MG63 (cell line): Measurements from ENCODE around the gene PTOV1. TPM values are rescaled to one million over a fixed set of nuclear protein-coding genes. Genes with fewer than 3 reads are reported as not detected.

Experiments
- DNase-seq: peaks from one replicate; pipeline ENCODE4 v3.0.0-alpha.2; 2020
- H3K27me3 ChIP-seq: fragments of 250-450 bp; sonication (Bioruptor Pico); 2 replicates; pipeline ENCODE4 v1.5.1; 2020; ENCODE audit warnings: mild to moderate bottlenecking, moderate library complexity
- H3K36me3 ChIP-seq: fragments of 250-450 bp; sonication (Bioruptor Pico); 2 replicates; pipeline ENCODE4 v1.5.1; 2020; ENCODE audit warnings: mild to moderate bottlenecking, moderate library complexity
- H3K4me3 ChIP-seq: fragments of 250-450 bp; sonication (Bioruptor Pico); 2 replicates; pipeline ENCODE4 v1.5.1; 2020; ENCODE audit warnings: mild to moderate bottlenecking, moderate library complexity
- H3K9me3 ChIP-seq: fragments of 250-450 bp; sonication (Bioruptor Pico); 2 replicates; pipeline ENCODE4 v1.5.1; 2020; ENCODE audit warnings: mild to moderate bottlenecking, moderate library complexity
- total RNA-seq: library from RNA; depleted of rRNA; stranded (reverse); fragments of >200 nt; shearing (Covaris generic); gene quantifications from 2 replicates; pipeline ENCODE4 v1.2.3, GENCODE V29; 2014; ENCODE audit warnings: low replicate concordance

Gene PTOV1
- total RNA-seq, 1 experiment from 2014 or later: 96.1 TPM

- H3K27me3 ChIP-seq: no peaks in the 10 kb centered on the region
- peaks cover 94% of the 10 kb centered on the region for H3K36me3 ChIP-seq
- no peak for DNase-seq
- no peaks in the 10 kb centered on the region for H3K9me3 ChIP-seq
- no peak overlapping the region for H3K4me3 ChIP-seq
These were observed 15.4 kb upstream of the PTOV1 start for GRCh38 chr19:49835562-49835961.

DNA sequence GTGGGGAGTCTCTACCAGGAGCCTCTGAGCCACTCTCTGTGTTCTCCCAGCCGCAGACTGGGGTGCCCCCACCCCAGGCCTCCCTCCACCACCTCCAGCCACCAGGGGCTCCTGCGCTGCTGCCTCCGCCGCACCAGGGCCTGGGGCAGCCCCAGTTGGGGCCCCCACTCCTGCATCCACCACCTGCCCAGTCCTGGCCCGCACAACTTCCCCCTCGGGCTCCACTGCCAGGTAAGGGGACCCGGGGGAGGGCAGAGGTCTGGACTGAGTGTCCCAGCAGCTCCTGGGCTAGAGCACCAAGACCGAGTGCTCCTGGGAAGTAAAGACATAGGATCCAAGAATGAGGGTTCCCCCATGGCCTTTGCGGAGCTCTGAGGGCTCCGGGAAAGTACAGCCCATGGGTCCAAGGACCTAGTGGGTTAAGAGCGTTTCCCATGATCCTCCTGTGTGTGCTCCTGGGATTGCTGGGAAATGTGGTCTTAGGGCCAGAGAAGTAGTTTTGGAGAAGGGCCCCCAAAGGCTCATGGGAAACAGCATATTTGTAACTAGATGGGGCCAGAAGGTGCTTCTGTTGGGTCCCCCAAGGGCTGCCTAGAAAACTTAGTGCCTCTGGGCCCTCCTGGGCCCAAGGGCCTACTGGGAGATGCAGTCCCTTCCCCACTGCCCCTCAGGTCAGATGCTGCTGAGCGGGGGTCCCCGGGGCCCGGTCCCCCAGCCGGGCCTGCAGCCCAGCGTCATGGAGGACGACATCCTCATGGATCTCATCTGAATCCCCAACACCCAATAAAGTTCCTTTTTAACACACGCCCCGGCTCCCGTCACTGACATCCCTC is 14.6 kb upstream of the PTOV1 start:
- no peak for DNase-seq
- Histone ChIP-seq H3K27me3 (no peaks in the 10 kb centered on the region), H3K36me3 (peaks cover 91% of the 10 kb centered on the region), H3K4me3 (no peak overlapping the region), H3K9me3 (no peaks in the 10 kb centered on the region)

- Histone ChIP-seq H3K36me3 (peaks cover 85% of the 10 kb centered on the region), H3K9me3 (no peaks in the 10 kb centered on the region), H3K27me3 (no peaks in the 10 kb centered on the region), H3K4me3 (no peak overlapping the region)
- no peak for DNase-seq
These were observed 14.0 kb upstream of the PTOV1 start for GRCh38 chr19:49837009-49837310.

DNA sequence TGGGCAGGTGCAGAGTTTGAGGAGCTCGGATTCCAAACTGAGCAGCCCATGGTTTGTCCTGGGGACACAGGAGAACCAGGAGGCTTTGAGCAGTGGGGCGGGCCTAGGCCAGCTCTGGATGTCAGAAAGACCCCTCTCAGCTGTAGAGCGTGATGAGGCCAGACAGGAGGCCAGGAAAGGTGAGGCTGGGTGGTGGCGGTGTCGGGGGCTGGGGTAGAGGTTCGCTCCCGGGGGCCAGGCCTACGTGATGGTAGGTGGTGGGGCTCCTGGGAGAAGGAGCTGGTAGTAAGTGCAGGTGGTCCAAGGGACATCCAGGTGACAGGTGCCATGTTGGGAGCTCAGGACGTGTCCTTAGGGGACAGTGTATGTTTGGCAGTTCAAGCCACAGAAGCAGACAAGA is 13.5 kb upstream of the PTOV1 start:
- Histone ChIP-seq H3K27me3 (no peaks in the 10 kb centered on the region), H3K36me3 (peaks cover 81% of the 10 kb centered on the region), H3K4me3 (no peak overlapping the region), H3K9me3 (no peaks in the 10 kb centered on the region)
- DNase-seq: no peak

- H3K4me3 ChIP-seq: no peak overlapping the region
- no peaks in the 10 kb centered on the region for H3K9me3 ChIP-seq
- no peak for DNase-seq
- no peaks in the 10 kb centered on the region for H3K27me3 ChIP-seq
- peaks cover 65% of the 10 kb centered on the region for H3K36me3 ChIP-seq
These were observed 11.9 kb upstream of the PTOV1 start for GRCh38 chr19:49838885-49839588.

GRCh38 chr19:49839713-49840112 is 11.2 kb upstream of the PTOV1 start:
- no peak for DNase-seq
- H3K4me3 ChIP-seq: no peak overlapping the region
- H3K36me3 ChIP-seq: peaks cover 59% of the 10 kb centered on the region
- H3K9me3 ChIP-seq: no peaks in the 10 kb centered on the region
- H3K27me3 ChIP-seq: no peaks in the 10 kb centered on the region

DNA sequence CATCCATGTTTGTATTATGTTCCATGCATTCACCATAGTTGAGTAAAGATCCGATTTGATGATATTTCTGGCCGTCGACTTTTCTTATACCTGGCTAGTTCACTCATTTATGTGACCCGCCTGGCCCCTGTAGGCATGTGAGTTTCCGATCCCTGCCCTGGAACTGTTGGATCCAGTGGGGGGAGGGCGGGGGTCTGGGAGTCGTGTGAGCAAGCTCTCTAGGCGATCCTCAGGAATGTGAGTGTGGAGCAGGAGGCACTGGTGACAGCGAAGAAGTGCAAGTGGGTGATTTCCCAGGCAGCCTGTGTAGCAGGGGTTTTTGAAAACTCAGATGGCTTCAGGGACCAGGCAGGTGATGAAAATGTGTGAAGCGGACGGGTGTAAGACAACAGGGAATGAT is 10.6 kb upstream of the PTOV1 start:
- Histone ChIP-seq H3K27me3 (no peaks in the 10 kb centered on the region), H3K4me3 (no peak overlapping the region), H3K9me3 (no peaks in the 10 kb centered on the region), H3K36me3 (peaks cover 53% of the 10 kb centered on the region)
- no peak for DNase-seq

DNA sequence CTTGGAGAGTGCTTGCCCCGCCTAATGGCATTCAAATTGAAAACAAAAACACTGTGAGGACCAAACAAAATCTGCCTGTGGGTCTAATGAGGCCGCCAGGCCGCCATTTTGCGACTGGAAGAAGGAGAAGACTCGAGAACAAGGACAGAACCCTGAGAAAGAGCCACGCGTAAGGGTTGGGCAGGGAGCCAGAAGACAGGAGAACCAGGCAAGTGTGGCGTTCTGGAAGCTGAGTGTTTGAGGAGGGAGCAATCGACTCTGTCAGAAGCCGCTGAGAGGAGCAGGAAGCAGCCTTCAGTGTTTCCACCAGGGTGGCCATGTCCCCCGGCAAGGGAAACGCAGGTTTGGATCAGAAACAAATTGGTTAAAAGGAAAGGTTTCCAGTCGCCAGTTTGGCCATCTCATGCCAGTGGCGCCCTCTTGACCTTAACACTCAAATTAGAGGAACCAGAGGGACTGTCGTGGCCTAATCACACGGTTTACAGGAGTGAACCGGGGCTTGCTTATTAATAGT is 10.2 kb upstream of the PTOV1 start:
- H3K9me3 ChIP-seq: no peaks in the 10 kb centered on the region
- no peaks in the 10 kb centered on the region for H3K27me3 ChIP-seq
- H3K36me3 ChIP-seq: peaks cover 48% of the 10 kb centered on the region
- DNase-seq: no peak
- no peak overlapping the region for H3K4me3 ChIP-seq

- Histone ChIP-seq H3K9me3 (no peaks in the 10 kb centered on the region), H3K27me3 (no peaks in the 10 kb centered on the region), H3K4me3 (no peak overlapping the region), H3K36me3 (peaks cover 29% of the 10 kb centered on the region)
- DNase-seq: no peak
These were observed 7.7 kb upstream of the PTOV1 start for GRCh38 chr19:49843265-49843664.

DNA sequence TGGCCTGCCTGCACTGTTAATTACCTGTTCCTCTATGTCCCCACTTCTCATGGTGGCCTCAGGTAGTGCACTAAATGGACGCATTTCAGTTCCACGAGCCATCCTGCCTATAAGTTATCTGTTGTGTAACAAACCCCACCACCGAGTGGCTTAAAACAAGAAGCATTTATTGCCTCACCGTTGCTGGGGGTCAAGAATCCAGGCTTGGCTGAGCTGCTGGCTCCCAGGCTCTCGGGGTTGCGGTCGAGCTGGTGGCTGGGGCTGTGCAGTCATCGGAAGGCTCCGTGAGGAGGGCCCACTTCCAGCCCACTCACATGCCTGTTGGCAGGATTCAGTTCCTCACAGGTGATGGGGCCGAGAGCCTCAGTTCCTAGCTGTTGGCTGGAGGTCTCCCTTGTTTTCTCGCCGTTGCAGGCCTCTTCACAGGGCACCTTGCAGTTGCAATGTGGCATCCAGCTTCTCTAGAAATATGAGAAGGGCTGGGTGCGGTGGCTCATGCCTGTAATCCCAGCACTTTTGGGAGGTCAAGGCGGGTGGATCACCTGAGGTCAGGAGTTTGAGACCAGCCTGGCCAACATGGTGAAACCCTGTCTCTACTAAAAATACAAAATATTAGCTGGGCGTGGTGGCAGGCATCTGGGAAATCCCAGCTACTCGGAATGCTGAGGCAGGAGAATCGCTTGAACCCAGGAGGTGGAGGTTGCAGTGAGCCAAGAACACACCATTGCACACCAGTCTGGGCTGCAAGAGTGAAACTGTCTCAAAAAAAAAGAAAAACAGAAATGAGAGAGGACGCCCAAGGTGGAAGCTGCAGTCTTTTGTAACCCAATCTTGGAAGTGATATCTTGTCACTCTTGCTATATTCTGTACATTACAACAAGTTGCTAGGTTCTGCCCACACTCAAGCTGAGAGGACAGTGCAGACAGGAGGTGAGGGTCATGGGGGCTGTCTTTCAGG is 6.5 kb upstream of the PTOV1 start:
- no peak for DNase-seq
- H3K9me3 ChIP-seq: no peaks in the 10 kb centered on the region
- H3K36me3 ChIP-seq: peaks cover 17% of the 10 kb centered on the region
- no peaks in the 10 kb centered on the region for H3K27me3 ChIP-seq
- no peak overlapping the region for H3K4me3 ChIP-seq

GRCh38 chr19:49845414-49845813 is 5.5 kb upstream of the PTOV1 start:
- Histone ChIP-seq H3K27me3 (no peaks in the 10 kb centered on the region), H3K36me3 (peaks cover 15% of the 10 kb centered on the region), H3K9me3 (no peaks in the 10 kb centered on the region), H3K4me3 (no peak overlapping the region)
- DNase-seq: no peak

DNA sequence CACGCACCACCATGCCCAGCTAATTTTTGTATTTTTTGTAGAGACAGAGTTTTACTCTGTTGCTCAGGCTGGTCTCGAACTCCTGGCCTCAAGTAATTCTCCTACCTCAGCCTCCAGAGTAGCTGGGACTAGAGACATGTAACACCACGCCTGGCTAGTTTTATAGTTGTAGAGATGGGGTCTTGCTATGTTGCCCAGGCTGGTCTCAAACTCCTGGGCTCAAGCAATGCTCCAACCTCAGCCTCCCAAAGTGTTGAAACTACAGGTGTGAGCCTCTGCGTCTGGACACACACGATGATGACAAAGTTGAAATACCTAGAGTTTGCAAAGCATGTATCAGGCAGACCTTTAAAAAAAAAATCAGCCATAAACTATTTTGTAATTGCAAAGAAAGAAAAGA is 4.6 kb upstream of the PTOV1 start:
- DNase-seq: no peak
- Histone ChIP-seq H3K27me3 (no peaks in the 10 kb centered on the region), H3K9me3 (no peaks in the 10 kb centered on the region), H3K4me3 (no peak overlapping the region), H3K36me3 (peaks cover 11% of the 10 kb centered on the region)

DNA sequence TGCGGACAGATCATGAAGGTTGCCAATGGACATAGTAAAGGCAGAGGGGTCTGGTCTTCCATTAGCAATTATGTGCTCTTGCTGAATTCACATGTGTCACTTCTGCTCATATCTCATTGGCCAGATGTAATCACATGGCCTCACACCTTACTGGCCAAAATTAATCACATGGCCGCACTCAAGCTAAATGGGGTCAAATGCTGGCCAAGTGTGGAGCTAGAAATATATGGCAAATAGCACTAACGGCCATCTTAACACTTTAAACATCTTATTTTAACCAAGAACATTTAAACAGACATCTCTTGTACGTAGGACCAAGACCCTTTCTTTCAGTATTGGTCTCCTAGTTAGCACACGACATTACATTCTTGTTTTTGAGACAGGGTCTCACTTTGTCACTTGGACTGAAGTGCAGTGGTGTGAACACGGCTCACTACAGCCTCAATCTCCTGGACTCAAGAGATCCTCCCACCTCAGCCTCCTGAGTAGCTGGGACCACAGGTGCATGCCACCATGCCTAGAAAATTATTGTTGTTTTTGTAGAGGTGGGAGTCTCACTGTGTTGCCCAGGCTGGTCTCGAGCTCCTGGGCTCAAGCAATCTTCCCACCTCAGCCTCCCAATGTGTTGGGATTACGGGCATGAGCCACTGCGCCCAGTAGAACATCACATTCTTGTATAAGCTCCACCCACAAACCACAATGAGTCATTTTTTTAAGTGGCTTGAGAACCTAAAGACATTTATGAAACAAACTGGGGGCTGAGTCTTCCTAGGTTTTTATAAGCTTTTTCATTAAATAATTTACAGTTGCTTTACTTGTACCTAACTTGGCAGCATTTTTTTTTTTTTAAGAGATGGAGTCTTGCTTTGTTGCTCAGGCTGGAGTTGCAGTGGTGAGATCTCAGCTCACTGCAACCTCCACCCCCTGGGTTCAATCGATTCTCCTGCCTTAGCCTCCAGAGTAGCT is 2.9 kb upstream of the PTOV1 start:
- Histone ChIP-seq H3K4me3 (no peak overlapping the region), H3K27me3 (no peaks in the 10 kb centered on the region), H3K9me3 (no peaks in the 10 kb centered on the region; the same call in 1 of the 2 replicates), H3K36me3 (peaks cover 11% of the 10 kb centered on the region)
- no peak for DNase-seq

GRCh38 chr19:49848938-49849337 is 2.0 kb upstream of the PTOV1 start:
- Histone ChIP-seq H3K4me3 (no peak overlapping the region), H3K36me3 (peaks cover 11% of the 10 kb centered on the region), H3K27me3 (no peaks in the 10 kb centered on the region), H3K9me3 (no peaks in the 10 kb centered on the region; the same call in 1 of the 2 replicates)
- DNase-seq: no peak

GRCh38 chr19:49849433-49850220 is 1.3 kb upstream of the PTOV1 start:
- Histone ChIP-seq H3K4me3 (peak overlapping the region; percentile 96), H3K36me3 (peaks cover 15% of the 10 kb centered on the region), H3K9me3 (no peaks in the 10 kb centered on the region; the same call in 1 of the 2 replicates), H3K27me3 (no peaks in the 10 kb centered on the region)
- DNase-seq: no peak
